ENCODE results near the gene UVRAG. TPM values are rescaled to one million over a fixed set of nuclear protein-coding genes. Genes with fewer than 3 reads are reported as not detected.

Gene UVRAG
- total RNA-seq, 1 donor from 2014 or later, result 20.2 TPM

GRCh38 chr11:75896843-75897419 lies 81.9 kb downstream of the UVRAG start:
- Mint-ChIP-seq H3K36me3 (ENCODE audit: unreplicated experiment) (peaks cover 7% of the 10 kb centered on the region), H3K4me1 (ENCODE audit: unreplicated experiment) (peaks cover 18% of the 10 kb centered on the region), H3K4me3 (ENCODE audit: unreplicated experiment) (no peak overlapping the region), H3K27ac (ENCODE audit: unreplicated experiment) (no peak overlapping the region), H3K27me3 (ENCODE audit: unreplicated experiment) (no peaks in the 10 kb centered on the region), H3K9me3 (ENCODE audit: unreplicated experiment) (no peaks in the 10 kb centered on the region)
- peak; percentile 73 for TF ChIP-seq CTCF (IDR thresholded peaks at IDR 0.05)
- DNase-seq (ENCODE audit: extremely low spot score, unreplicated experiment), result no peak

- no peak for DNase-seq (ENCODE audit: extremely low spot score, unreplicated experiment)
- no peaks in the 10 kb centered on the region for H3K27me3 Mint-ChIP-seq (ENCODE audit: unreplicated experiment)
- no peak overlapping the region for H3K4me3 Mint-ChIP-seq (ENCODE audit: unreplicated experiment)
- no peaks in the 10 kb centered on the region for H3K9me3 Mint-ChIP-seq (ENCODE audit: unreplicated experiment)
- no peak overlapping the region for H3K27ac Mint-ChIP-seq (ENCODE audit: unreplicated experiment)
- no peaks in the 10 kb centered on the region for H3K36me3 Mint-ChIP-seq (ENCODE audit: unreplicated experiment)
- peaks cover 30% of the 10 kb centered on the region for H3K4me1 Mint-ChIP-seq (ENCODE audit: unreplicated experiment)
- TF ChIP-seq CTCF (IDR thresholded peaks at IDR 0.05), result no peak
Measured at GRCh38 chr11:75898871-75899270, 83.9 kb downstream of the UVRAG start.

- Mint-ChIP-seq H3K27ac (ENCODE audit: unreplicated experiment) (peak overlapping the region; percentile 5), H3K4me3 (ENCODE audit: unreplicated experiment) (no peak overlapping the region), H3K9me3 (ENCODE audit: unreplicated experiment) (no peaks in the 10 kb centered on the region), H3K36me3 (ENCODE audit: unreplicated experiment) (no peaks in the 10 kb centered on the region), H3K4me1 (ENCODE audit: unreplicated experiment) (peaks cover 32% of the 10 kb centered on the region), H3K27me3 (ENCODE audit: unreplicated experiment) (no peaks in the 10 kb centered on the region)
- no peak for DNase-seq (ENCODE audit: extremely low spot score, unreplicated experiment)
- no peak for TF ChIP-seq CTCF (IDR thresholded peaks at IDR 0.05)
Measured at GRCh38 chr11:75899806-75900205, 84.8 kb downstream of the UVRAG start.

GRCh38 chr11:75900848-75901247 lies 85.8 kb downstream of the UVRAG start:
- Mint-ChIP-seq H3K4me1 (ENCODE audit: unreplicated experiment) (peaks cover 32% of the 10 kb centered on the region), H3K9me3 (ENCODE audit: unreplicated experiment) (no peaks in the 10 kb centered on the region), H3K27ac (ENCODE audit: unreplicated experiment) (no peak overlapping the region), H3K27me3 (ENCODE audit: unreplicated experiment) (no peaks in the 10 kb centered on the region), H3K36me3 (ENCODE audit: unreplicated experiment) (no peaks in the 10 kb centered on the region), H3K4me3 (ENCODE audit: unreplicated experiment) (no peak overlapping the region)
- DNase-seq (ENCODE audit: extremely low spot score, unreplicated experiment), result no peak
- TF ChIP-seq CTCF (IDR thresholded peaks at IDR 0.05), result no peak

- no peaks in the 10 kb centered on the region for H3K9me3 Mint-ChIP-seq (ENCODE audit: unreplicated experiment)
- no peak overlapping the region for H3K27ac Mint-ChIP-seq (ENCODE audit: unreplicated experiment)
- no peaks in the 10 kb centered on the region for H3K36me3 Mint-ChIP-seq (ENCODE audit: unreplicated experiment)
- H3K27me3 Mint-ChIP-seq (ENCODE audit: unreplicated experiment), result no peaks in the 10 kb centered on the region
- peaks cover 28% of the 10 kb centered on the region for H3K4me1 Mint-ChIP-seq (ENCODE audit: unreplicated experiment)
- no peak overlapping the region for H3K4me3 Mint-ChIP-seq (ENCODE audit: unreplicated experiment)
- no peak for TF ChIP-seq CTCF (IDR thresholded peaks at IDR 0.05)
- no peak for DNase-seq (ENCODE audit: extremely low spot score, unreplicated experiment)
Measured at GRCh38 chr11:75902631-75903030, 87.6 kb downstream of the UVRAG start.

Data from osteocyte (in vitro differentiated cells).